AG08396 (cell line): ENCODE measurements around the gene CCDC185.
"Not testable (repeated sequence)": the region's sequence is repeated elsewhere in the genome, so short reads cannot be mapped to it uniquely, and the experiment has no call there.

ENCODE experiments used
- DNase-seq: peaks from one replicate; pipeline ENCODE4 v3.0.0; 2012; ENCODE audit warnings: low spot score, mixed read lengths

CCDC185 gene

GRCh38 chr1:223394706-223395105, 1.5 kb downstream of the CCDC185 start:
- DNase-seq: no peak

GRCh38 chr1:223399393-223399792, 6.2 kb downstream of the CCDC185 start:
- not testable (repeated sequence) for DNase-seq

DNA sequence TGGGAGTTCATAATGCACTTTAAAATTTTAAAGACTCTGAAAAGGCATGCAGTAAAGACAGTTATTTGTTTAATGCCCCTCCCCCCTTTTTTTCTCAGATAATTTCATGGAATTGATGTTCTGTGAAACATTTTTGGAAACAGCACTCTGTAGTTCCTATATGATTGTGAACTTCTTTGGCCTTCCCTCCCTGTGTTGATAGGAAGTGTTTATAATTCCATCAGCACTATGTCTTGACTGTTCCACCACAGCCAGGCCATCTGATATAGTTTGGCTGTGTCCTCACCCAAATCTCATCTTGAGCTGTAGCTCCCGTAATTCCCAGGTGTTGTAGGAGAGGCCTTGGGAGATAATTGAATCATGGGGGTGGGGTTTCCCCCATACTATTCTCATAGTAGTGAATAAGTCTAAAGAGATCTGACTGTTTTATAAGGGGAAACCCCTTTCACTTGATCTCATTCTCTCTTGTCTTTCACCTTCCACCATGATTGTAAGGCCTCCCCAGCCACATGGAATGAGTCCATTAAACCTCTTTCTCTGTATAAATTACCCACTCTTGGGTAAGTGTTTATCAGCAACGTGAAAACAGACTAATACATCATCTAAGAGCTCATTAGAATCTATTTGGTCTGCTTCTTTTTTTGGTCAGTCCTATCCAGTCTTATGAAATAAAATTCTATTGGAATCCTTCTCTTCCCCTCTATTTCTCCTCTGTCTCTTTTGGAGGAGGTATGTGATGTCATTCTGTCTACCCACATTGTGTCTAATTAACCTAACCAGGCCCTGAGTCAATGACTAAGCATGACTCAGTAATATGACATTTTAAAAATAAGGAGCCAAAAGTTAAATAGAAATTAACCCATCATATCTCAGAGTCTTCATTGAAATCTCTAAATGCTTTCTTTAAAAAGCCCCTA, 8.9 kb downstream of the CCDC185 start:
- DNase-seq: peak; percentile 88

- no peak for DNase-seq
Observed at GRCh38 chr1:223402790-223403142, 9.6 kb downstream of the CCDC185 start.

GRCh38 chr1:223403184-223403815, 10.1 kb downstream of the CCDC185 start:
- no peak for DNase-seq

- DNase-seq: no peak
Observed at GRCh38 chr1:223405507-223405906, 12.3 kb downstream of the CCDC185 start.

DNA sequence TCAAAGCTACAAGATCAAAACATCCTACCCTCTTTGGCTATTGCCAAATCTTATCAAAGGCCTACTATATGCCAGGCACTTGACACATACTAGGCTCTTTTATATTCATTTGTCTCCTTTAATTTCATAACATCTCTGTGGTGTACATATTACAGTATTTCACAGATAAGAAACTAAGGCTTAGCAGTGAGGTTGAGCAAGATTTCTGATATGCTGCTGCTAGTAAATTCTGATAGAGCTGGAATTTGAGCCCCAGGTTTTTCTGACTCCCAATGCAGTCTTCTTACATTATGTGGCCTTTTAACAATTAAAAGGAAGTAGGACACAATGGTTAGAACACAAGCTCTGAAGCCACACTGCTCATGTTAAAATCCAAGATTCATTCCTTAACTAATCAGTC, 16.8 kb downstream of the CCDC185 start:
- no peak for DNase-seq

GRCh38 chr1:223411309-223411708, 18.1 kb downstream of the CCDC185 start:
- DNase-seq: peak; percentile 61

DNA sequence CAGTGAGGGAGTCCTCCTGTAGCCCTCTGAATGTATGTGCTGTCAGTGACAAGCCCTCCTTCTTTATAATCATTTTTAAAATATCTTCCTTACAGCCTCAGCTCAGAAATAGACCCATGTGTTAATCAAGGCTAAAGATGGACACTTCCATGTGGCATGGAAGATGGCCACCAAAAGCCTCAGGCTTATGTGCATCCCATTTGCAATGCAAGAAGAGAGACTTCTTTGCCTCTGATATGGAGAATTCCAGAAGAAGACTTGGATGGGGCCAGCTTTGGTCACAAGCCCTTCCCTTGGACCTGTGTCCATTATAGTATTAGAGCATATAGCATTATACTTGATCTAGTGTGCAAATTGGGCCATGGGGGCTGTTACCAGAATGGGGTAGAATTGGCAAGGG, 18.5 kb downstream of the CCDC185 start:
- no peak for DNase-seq

GRCh38 chr1:223413216-223413615, 20.0 kb downstream of the CCDC185 start:
- no peak for DNase-seq

GRCh38 chr1:223417444-223417843, 24.2 kb downstream of the CCDC185 start:
- DNase-seq: no peak

DNA sequence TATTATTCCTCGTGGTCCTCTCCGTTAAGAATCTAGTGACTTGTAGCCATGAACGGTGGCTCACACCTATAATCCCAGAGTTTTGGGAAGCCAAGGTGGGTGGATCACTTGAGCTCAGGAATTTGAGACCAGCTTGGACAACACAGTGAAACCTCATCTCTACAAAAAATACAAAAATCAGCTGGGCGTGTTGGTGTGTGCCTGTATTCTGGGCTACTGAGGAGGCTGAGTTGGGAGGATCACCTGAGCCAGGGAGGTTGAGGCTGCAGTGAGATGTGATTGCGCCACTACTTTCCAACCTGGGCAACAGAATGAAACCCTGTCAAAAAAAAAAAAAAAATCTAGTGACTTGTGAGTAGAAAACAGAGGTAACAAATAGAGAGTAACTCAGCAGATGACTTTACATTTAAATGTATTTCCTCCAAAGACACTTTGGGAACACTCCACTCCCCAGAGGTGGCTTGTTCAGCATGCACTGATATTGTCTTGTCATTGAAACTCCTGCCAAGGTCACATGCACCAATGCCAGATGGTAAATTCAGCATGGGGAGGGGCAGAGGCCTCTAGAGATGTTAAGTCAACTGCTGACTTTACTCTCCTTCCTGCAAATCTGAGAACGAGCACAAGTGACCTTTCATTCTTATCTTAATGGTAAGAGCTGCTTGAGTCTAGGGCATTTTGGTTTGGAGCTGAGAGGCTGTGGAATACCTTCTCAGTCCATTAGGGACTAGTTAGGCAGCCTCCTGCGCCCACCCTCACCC, 24.9 kb downstream of the CCDC185 start:
- DNase-seq: no peak

- DNase-seq: no peak
Observed at GRCh38 chr1:223419115-223419514, 25.9 kb downstream of the CCDC185 start.

DNA sequence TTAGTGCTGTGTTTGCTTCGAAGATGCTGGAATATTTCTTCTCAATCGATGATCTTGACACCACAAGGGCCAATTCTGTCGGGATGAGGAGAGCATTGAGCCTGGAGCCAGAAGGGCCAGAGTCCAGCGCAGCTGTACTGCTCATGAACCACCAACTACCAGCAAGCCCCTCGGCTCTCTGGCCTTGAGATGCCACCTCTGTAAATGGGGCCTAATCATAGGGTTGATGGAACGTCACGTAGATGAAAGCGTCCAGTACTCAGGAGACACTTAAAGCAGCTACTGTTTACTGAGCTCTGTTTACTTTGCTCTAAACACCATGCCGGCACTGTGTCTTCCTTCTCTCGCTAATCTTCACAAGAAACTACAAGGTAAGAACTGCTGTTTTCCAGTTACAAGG, 26.3 kb downstream of the CCDC185 start:
- no peak for DNase-seq

GRCh38 chr1:223421025-223421424, 27.8 kb downstream of the CCDC185 start:
- no peak for DNase-seq

GRCh38 chr1:223421676-223422075, 28.5 kb downstream of the CCDC185 start:
- DNase-seq: no peak

DNA sequence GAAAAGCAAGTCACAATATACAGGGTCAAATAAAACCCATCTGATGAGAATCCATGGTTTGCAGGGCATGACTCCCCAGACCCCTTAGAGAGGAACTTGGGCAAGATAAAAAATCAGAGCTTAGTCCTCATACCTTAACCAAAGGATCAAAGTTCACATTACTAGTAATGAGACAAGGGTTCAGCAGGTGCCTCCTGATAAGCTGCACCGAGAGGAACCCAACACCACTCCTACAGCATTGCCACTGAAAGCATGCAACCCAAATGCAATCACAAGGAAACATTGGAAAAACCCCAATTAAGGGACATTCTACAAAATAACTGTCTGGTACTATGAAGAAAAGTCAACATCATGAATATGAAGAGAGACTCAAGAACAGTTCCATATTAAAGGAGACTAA, 29.7 kb downstream of the CCDC185 start:
- DNase-seq: no peak

GRCh38 chr1:223423641-223424233, 30.5 kb downstream of the CCDC185 start:
- DNase-seq: no peak

GRCh38 chr1:223425550-223425949, 32.3 kb downstream of the CCDC185 start:
- no peak for DNase-seq

GRCh38 chr1:223426936-223427335, 33.7 kb downstream of the CCDC185 start:
- DNase-seq: no peak

- DNase-seq: peak; percentile 39
Observed at GRCh38 chr1:223429313-223429731, 36.1 kb downstream of the CCDC185 start.

GRCh38 chr1:223429821-223430220, 36.6 kb downstream of the CCDC185 start:
- DNase-seq: no peak
